C4-2B (cell line): Measurements from ENCODE around the gene ARSJ.

ENCODE experiments used
- H3K27ac ChIP-seq: fragments of 450-650 bp; 2 replicates; pipeline ENCODE4 v1.5.1; 2017
- CTCF ChIP-seq: fragments of 450-650 bp; conservative IDR thresholded peaks from 2 replicates; pipeline ENCODE4 v1.5.1; 2017; ENCODE audit warnings: mild to moderate bottlenecking
- ZFX ChIP-seq: fragments of 450-650 bp; IDR thresholded peaks from 2 replicates; pipeline ENCODE4 v1.6.1; 2017

ARSJ gene

GRCh38 chr4:113979148-113979904, at the start of gene ARSJ:
TSS of gene ARSJ (minus strand) at chr4:113979647. CDS start at chr4:113978834, 813 bp downstream.
- H3K27ac ChIP-seq: no peak within 1 kb of the TSS
- TF ChIP-seq CTCF: no peak

- H3K27ac ChIP-seq: no peak overlapping the region
- TF ChIP-seq ZFX: no peak
- TF ChIP-seq CTCF: no peak
Observed at GRCh38 chr4:114028071-114028470, 48.6 kb upstream of the ARSJ start.

GRCh38 chr4:114027596-114027995, 48.1 kb upstream of the ARSJ start:
- TF ChIP-seq ZFX: no peak
- no peak for TF ChIP-seq CTCF
- no peak overlapping the region for H3K27ac ChIP-seq

- no peak for TF ChIP-seq CTCF
- TF ChIP-seq ZFX: no peak
- no peak overlapping the region for H3K27ac ChIP-seq
Observed at GRCh38 chr4:114026447-114026846, 47.0 kb upstream of the ARSJ start.

- TF ChIP-seq ZFX (no peak), CTCF (no peak)
- H3K27ac ChIP-seq: no peak overlapping the region
Observed at GRCh38 chr4:114025176-114025777, 45.8 kb upstream of the ARSJ start.

GRCh38 chr4:114021451-114021850, 42.0 kb upstream of the ARSJ start:
- TF ChIP-seq CTCF (no peak), ZFX (no peak)
- H3K27ac ChIP-seq: no peak overlapping the region

GRCh38 chr4:114019969-114020358, 40.5 kb upstream of the ARSJ start:
- H3K27ac ChIP-seq: no peak overlapping the region
- no peak for TF ChIP-seq CTCF
